Measurements from ENCODE around the gene EPHB1. TPM values are rescaled to one million over a fixed set of nuclear protein-coding genes. Genes with fewer than 3 reads are reported as not detected.

The EPHB1 gene
- polyA plus RNA-seq, 3 donors, result 0.06 to 0.55 TPM; not detected in 1

GRCh38 chr3:135149707-135150681 lies 354.9 kb downstream of the EPHB1 start:
- Mint-ChIP-seq H3K27me3 (ENCODE audit: low read depth in 3 of 3) (peaks cover 0 to 7% (median 0%) of the 10 kb centered on the region in 3 donors), H3K36me3 (no peaks in the 10 kb centered on the region), H3K4me1 (no peaks in the 10 kb centered on the region), H3K9me3 (peaks cover 2 to 13% (median 4%) of the 10 kb centered on the region in 7 donors), H3K4me3 (no peak overlapping the region), H3K27ac (no peak overlapping the region)
- no peak for DNase-seq
- no peaks in the 10 kb centered on the region for H3K4me1 ChIP-seq (ENCODE audit: control insufficient read depth in 1 of 2, insufficient read depth in 2 of 2, low read length in 2 of 2)
- no peaks in the 10 kb centered on the region for H3K79me2 ChIP-seq (ENCODE audit: insufficient read depth, low read length)
- no peak overlapping the region for H3K27ac ChIP-seq (ENCODE audit: low read depth in 1 of 2, low read length in 2 of 2)
- peaks cover 0 to 4% of the 10 kb centered on the region in 2 donors for H3K9me3 ChIP-seq (replicated peaks in 1 of 2; ENCODE audit: control insufficient read depth in 1 of 2, insufficient read depth in 1 of 2, low read length in 2 of 2)
- no peak overlapping the region for H3K9ac ChIP-seq (ENCODE audit: insufficient read depth, low read length, poor library complexity, severe bottlenecking)
- intact Hi-C loops (cut with micrococcal nuclease), result no loop called here
- 89% methylated on average over 12 of the region's 12 CpGs for WGBS (ENCODE audit: insufficient coverage)
- no peaks in the 10 kb centered on the region for H3K36me3 ChIP-seq (replicated peaks in 1 of 2; ENCODE audit: control insufficient read depth in 1 of 2, insufficient read depth in 2 of 2, low read length in 2 of 2)
- no peak for TF ChIP-seq CTCF (IDR thresholded peaks at IDR 0.05)
- H4K20me1 ChIP-seq (ENCODE audit: insufficient read depth, low read length), result no peaks in the 10 kb centered on the region
- H3K27me3 ChIP-seq (ENCODE audit: control insufficient read depth in 2 of 2, insufficient read depth in 2 of 2, low read length in 2 of 2), result no peaks in the 10 kb centered on the region
- no peak overlapping the region for H3K4me2 ChIP-seq (replicated peaks; ENCODE audit: extremely low read depth, low read length, poor library complexity, severe bottlenecking)
- H2AFZ ChIP-seq (ENCODE audit: insufficient read depth, low read depth, low read length, poor library complexity, severe bottlenecking), result no peak overlapping the region
- H3K4me3 ChIP-seq (replicated peaks in 1 of 3; ENCODE audit: low read depth in 2 of 3, low read length in 3 of 3), result no peak overlapping the region

GRCh38 chr3:135154186-135154585 lies 359.1 kb downstream of the EPHB1 start:
- Histone ChIP-seq H3K36me3 (replicated peaks in 1 of 2; ENCODE audit: control insufficient read depth in 1 of 2, insufficient read depth in 2 of 2, low read length in 2 of 2) (no peaks in the 10 kb centered on the region), H3K9ac (ENCODE audit: insufficient read depth, low read length, poor library complexity, severe bottlenecking) (no peak overlapping the region)

More at GRCh38 chr3:135154186-135154585, 359.1 kb downstream of the EPHB1 start:
- Mint-ChIP-seq H3K36me3 (no peaks in the 10 kb centered on the region), H3K4me3 (no peak overlapping the region), H3K4me1 (peaks cover 2% of the 10 kb centered on the region), H3K27me3 (ENCODE audit: low read depth in 3 of 3) (peaks cover 0 to 6% (median 3%) of the 10 kb centered on the region in 3 donors), H3K9me3 (peaks cover 2 to 14% (median 7%) of the 10 kb centered on the region in 7 donors), H3K27ac (no peak overlapping the region)
- no peak overlapping the region for H3K27ac ChIP-seq (ENCODE audit: low read depth in 1 of 2, low read length in 2 of 2)
- 95% methylated on average over 2 of the region's 2 CpGs for WGBS (ENCODE audit: insufficient coverage)
- H3K27me3 ChIP-seq (ENCODE audit: control insufficient read depth in 2 of 2, insufficient read depth in 2 of 2, low read length in 2 of 2), result no peaks in the 10 kb centered on the region
- TF ChIP-seq CTCF (IDR thresholded peaks at IDR 0.05), result no peak
- no peak overlapping the region for H3K4me3 ChIP-seq (replicated peaks in 1 of 3; ENCODE audit: low read depth in 2 of 3, low read length in 3 of 3)
- H3K4me2 ChIP-seq (replicated peaks; ENCODE audit: extremely low read depth, low read length, poor library complexity, severe bottlenecking), result no peak overlapping the region
- no peak for DNase-seq
- H3K79me2 ChIP-seq (ENCODE audit: insufficient read depth, low read length), result no peaks in the 10 kb centered on the region
- H2AFZ ChIP-seq (ENCODE audit: insufficient read depth, low read depth, low read length, poor library complexity, severe bottlenecking), result no peak overlapping the region
- peaks cover 0 to 7% of the 10 kb centered on the region in 2 donors for H3K9me3 ChIP-seq (replicated peaks in 1 of 2; ENCODE audit: control insufficient read depth in 1 of 2, insufficient read depth in 1 of 2, low read length in 2 of 2)
- intact Hi-C loops (cut with micrococcal nuclease), result no loop called here
- no peaks in the 10 kb centered on the region for H3K4me1 ChIP-seq (ENCODE audit: control insufficient read depth in 1 of 2, insufficient read depth in 2 of 2, low read length in 2 of 2)
- H4K20me1 ChIP-seq (ENCODE audit: insufficient read depth, low read length), result no peaks in the 10 kb centered on the region
